SIG-M5 (cell line): ENCODE results near the gene PSKH1.

ENCODE experiments used
- DNase-seq: peaks from one replicate; lab custom pipeline; 2025; lab: John Stamatoyannopoulos, UW

The PSKH1 gene

DNA sequence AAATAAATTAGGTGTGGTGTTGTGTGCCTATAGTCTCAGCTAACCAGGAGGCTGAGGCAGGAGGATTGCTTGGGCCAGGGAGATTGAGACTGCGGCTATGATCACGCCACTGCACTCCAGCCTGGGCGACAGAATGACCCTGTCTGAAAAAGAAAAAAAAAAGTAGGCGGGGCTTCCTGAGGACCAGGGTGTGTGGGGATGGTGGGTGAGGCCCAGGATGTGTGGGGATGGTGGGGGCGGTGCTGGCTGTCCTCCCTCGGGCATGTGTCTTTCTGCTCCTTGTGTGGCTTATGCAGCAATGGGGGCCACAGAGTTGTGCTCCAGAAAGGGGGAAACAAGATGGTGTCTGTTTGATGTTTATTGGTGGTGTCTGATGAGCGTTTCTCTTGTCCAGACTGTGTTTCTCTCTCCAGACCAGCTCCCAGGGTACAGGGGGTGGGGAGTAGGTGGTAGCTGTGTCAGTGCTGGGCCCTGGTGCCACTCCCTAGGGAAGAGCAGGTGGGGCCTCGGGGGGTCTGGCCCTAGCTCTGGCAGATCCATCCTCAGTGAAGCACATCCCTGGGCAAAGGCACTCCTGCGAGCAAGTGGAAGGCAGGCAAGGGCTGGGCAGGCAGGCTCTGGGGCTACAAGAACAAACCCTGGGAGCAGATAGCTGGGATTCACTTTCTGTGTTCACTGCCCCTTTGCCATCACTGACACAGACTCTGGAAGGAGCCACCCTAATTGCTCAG is 48.6 kb downstream of the PSKH1 start:
- no peak for DNase-seq

DNA sequence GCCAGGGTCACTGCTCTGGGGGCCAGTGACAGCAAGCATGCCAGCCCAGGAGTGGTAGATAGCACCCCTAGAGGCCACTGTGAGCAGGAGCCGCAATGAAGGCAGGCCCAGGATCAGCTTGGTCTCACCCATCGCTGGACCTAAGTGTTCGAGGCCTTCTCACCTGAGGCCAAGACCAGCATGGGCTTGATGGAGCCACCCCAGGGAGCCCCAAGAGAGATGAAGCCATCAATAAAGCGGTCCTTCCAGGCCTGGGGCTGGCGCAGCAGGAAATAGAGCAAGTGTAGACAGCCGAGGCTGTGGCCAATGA is 49.1 kb downstream of the PSKH1 start:
- no peak for DNase-seq

DNA sequence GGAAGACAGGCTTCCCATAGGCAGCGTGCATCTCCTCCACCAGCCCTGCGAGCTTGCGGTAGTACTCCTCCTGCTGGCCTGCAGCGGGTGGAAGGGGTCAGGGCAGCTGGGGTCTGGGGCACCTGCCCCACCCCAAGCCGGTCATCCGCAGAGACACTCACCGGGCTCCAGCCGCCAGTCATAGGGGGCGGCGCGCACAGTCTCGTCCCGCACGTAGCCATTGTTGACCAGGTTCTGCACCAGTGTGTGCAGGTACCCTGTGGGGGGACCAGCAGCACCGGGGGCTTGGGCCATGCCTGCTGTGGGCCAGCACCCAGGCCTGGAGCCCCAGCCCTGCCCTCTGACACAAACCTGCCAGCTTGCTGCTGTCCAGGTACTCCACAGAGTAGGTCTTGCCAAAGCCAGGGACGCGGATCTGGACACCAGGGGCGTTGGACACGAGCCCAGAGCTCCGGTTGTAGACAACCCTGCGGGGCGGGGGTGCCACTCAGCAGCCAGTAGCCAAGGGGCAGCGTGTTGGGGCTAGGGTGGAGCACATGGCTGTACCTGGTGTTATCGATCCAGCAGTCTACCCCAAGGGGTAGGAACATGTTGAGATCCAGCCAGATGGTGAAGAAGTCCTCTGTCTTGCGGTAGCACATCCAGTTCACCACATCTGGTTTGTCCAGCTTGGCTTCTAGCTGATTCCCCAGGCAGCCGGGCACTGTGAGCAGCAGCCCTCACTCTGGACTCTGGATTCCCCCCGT is 49.6 kb downstream of the PSKH1 start:
- no peak for DNase-seq

DNA sequence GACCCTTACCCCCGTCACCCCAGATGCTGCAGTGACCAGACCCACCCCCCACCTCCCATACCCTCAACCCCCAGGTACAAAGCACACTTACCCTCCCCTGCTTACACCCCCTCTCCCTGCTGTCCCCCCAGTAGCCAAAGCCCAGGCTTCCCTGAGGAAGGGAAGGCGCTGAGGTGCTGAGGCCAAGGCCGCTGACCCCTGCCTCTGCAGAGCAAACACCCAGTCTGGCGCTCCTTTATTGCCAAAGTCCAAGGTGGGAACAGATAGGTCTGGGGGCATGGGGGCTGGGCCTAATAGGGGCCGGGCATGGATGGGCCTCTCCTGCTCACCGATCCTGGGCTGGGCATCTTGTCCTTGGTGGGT is 50.2 kb downstream of the PSKH1 start:
- no peak for DNase-seq

DNA sequence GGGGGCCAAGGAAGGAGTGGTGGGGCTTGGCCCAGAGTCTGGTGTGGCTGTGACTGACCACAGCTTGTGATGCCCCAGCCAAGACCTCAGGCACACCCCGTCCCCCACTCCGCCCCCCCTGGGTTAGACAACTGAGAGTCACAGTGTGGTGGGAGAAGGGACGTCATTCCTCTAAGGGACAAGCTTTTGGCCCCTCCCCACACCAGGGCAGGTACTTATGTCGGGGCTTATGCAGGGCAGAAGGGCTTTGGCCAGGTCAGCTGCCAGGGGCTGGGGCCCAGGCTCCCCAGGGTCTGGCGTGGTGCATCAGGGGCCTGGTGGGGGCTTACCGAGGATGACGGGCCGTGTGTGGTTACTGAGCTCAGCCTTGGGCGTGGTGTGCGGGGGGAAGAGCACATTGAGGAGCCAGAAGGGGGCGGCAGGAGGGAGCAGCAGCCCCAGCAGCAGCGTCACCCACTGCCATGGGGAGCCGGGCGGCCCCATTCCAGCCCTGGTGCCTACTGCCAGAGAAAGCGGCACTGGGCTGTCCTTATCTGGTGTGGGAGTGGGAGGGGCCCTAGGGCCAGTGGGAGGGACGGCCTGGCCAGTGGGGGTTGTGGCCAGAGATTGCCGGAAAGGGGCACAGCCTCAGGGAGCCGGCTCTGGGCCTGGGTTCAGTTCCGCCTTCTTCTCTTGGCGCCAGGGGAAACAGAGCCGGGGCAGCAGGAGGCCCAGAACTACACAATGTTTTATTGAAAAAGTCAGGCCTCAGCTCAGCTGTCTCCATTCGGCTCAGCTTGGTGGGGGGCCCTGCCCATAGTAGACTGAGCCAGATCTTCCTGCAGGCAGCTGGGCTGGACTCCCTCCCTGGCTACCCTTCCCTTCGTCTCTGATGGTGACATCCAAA is 50.8 kb downstream of the PSKH1 start, which contains the start of gene LCAT:
Gene LCAT (minus strand): TSS at position 502 of the 886 bp plus-strand sequence. CDS start 19 bp downstream, at position 483.
- DNase-seq: no peak

DNA sequence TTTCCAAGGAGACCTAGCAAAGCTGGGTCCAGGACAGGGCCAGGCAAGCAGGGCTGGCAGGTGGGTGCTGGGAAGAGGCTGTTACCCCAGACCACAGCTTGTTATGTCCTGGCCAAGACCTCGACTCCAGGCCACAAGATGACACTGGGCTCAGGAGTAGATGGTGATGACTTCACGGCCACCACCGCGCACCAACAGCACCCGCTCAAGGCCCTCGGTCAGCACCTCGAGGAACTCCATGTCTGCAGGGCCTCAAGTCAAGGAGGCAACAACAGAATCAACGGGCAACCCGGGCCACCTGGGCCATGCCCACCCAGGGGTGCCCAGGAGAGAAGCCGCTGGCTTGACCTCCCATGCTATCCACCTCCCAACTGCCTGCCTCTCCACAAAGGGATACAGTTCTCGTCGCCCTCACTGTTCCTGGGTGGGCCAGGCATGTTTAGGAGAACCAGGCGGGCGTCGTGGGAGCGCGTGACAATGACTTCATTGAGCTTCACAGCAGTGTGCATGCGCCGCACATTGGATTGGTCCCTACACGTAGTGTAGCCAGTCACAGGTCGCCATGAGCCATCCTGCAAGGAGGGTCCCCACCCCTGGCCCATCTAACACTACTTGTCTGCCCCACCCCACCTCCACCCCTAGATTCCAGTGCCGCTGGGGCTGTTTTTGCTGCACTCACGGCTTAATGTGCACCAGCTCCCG is 51.8 kb downstream of the PSKH1 start:
- no peak for DNase-seq

DNA sequence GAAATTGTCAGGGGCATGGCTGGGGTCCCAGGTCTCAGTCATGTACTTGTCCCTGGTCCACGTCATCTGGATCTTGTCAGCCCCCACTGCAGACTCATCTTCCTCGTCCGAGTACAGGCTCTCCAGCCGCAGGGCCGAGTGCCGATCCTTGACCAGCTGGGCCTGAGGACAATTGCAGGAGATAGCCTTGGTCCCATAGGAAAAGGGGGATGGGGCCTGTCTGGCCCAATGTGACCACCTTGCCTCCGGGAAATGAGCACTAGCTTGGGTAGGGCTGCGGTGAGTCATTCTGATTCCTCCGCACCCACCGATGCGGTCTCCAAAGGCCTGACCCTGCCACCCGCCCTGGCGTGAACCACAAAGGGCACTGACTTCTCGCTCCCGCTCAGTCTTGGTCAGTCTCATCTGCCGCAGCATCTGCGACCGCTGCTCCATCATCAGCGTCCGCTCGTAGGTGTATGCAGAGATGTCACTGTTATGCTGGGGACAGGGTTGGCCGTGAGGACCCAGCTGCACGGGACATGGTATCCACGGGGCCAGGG is 52.4 kb downstream of the PSKH1 start:
- DNase-seq: no peak

DNA sequence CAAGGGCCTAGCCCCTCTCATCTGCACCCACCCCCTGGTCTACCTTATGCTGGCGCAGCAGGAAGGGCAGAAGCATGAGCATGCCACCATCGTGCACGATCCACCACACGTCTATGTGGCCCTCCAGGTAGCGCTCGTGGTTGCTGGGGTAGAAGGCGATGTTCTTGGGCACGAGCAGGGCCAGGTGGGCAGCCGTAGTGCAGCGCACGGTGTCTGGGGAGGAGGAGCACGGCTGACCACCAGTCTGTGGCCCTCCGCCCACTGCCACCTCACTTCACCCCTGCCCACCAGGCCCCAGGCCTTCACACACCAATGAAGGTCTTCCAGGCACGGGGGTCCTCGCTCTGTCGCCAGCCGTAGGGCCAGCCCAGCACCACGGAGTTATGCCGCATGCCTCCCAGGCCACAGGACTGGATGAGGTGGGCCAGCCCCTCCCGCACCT is 53.1 kb downstream of the PSKH1 start:
- no peak for DNase-seq

DNA sequence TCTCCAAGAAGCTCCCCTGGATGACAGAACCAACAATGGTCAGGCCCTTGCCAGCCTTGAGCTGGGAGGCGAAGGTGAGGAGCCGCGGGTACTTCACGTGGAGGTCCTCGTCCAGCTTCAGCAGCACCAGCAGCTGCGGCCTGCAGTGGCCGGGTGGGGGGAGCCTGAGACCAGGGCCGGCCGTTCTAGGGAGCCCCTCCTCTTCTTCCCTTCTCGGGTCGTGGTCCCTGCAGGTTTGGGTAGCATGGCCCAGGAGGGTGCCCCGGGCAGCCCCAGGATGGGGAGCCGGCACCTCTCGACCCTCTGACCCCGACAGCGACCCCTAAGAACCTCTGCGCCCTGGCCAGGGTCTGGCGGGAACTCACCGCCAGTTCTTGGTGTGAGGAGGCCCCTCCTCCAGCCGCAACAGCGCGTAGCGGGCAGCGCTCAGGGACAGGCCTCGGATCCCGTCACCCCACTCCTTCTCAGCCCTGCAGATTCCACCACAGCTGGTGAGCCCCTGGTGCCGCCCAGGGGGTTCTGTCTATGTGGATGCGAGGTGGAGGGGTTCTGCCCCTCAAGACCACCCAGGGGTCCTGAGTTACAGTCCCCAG is 54.0 kb downstream of the PSKH1 start:
- DNase-seq: no peak

DNA sequence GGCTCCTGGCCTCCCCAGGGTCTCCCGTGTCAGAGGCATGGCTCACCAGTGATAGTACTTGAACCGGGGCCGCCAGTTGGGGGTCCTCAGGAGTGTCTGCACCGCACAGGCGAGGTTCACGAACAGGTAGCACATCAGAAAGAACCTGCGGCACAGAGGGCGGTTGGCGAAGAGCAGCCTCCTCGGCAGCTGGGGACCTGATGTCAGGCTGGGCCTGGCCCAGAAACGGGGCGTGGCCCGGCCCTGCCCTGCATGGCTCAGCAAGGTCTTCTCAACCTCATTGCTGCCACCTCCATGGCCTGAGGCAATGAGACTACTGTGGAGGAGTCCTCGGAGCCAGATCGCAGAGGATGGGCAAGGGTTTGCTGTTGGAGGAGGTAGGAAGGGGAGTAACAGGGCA is 55.0 kb downstream of the PSKH1 start:
- no peak for DNase-seq

DNA sequence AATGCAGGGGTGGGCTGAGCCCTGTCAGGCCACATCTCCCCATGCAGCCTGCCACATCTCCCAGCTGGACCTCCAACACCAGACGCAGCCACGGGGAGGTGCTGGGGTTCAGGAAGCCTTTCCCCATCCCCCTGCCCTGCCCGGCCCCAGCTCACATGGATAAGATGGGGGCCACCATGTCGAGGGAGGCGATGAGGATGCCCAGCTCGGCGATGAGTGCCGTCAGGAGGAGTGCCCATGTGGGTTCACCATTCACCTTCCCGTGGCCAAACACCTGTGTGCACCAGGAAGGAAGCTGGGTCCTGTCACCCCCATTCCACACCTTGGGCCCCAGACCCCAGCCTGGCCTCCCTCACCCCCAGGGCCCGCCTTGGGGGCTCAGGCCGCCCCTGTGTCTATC is 56.6 kb downstream of the PSKH1 start:
- no peak for DNase-seq

DNA sequence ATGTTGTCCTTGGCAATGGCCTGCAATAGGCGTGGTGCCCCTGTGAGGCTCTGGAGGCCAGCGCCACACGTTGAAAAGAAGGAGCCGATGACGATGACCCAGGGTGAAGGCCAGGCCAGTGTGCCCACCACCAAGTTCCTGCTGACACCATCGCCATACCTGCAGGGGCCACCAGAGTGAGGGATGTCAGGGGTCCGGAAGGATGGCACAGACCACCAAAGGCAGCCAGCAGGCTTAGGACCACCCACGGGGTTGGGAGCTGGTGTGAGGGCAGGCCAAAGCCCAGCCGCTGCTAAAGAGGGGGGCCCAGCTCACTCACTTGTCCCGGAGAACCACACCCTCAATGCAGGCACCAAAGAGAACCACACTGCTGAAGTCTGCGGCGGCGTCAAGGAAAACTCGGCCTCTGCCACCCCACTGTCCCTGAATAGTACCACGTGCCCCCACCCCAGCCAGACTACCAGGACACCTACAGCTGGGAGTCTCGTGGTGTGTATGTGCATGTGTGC is 57.3 kb downstream of the PSKH1 start:
- no peak for DNase-seq

DNA sequence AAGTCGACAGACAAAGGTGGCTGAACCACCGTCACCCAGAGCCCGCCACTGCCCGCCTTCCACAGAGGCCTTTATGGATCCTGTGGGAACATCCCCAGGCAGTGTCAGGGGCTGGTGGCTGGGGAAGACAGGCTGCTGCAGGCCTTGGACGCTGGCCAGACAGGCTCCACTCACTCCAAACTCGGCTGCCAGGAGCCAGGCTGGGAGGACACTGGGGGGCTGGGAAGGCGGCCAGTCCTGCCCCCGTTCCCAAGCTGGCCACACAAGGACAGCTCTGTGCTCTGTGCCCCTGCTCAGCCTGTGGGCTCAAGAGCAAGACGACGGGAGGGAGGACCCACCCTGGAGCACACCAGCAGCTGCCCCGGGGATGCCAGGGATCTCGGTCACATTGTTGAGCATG is 58.4 kb downstream of the PSKH1 start:
- DNase-seq: no peak

DNA sequence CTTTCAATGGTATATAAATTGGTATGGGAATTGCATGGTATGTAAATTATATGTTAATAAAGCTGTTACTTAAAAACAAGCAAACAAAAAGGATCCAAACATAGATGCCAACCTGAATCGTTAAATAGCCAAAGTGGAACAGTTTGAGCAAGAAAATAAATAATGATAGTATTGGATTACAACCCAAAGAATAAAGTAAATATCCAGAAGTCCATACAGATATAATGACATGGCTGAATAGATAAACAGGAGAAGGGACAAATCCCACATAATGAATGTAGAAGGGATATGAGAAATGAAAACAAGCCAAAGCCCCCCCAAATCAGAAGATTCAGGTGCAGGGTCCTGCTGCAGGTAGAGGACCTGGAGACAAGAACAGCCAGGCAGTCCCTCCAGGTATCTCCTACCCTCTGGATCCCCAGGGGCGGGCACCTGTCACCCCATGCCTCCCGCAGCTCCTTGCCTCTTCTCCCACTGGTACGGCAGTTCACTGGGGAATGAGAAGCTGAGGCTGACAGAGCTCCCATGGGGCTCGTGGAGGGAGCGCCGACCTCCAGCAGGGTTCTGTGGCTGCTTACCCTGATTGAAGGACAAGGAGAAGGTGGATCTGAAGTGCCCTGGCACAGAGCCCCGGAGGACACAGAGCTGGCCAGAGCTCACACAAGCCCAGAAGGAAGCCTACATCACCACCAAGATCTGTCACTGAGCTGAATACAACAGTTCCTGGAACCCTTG is 60.8 kb downstream of the PSKH1 start:
- DNase-seq: no peak

DNA sequence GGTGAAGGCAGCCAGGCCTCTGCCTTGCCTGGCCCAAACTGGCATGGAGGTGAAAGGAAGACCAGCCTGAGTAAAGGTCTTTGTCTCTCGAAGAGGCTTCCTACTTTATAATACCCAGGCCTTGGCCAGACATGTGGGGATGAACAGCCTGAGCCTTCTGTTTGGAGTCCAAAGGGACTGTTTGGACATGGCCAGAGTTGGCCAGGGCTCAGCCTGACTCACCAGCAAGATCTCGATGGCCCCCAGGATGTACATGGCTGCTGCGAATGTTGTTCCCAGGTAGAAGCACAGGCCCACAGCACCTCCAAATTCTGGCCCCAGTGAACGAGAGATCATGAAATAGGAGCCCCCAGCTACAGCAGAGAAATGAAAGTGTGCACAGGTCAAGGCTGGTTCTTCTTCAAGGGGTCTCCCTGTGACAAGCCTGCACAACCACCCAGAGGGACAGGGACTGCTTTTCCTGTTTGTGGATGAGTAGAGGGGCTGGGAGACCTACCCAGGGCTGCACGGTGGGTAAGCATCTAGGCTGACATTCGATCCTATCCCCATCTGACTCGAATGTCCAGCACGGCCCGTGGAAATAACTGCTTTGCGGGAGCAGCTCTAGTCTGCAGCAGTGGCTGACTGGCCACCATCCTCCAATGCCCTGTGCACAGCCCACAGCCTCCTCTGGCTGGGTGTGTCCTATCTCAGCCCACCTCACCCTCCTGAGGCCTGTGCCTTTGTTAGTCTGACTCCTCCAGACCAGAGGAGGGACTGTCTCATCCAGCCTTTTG is 61.6 kb downstream of the PSKH1 start:
- no peak for DNase-seq

DNA sequence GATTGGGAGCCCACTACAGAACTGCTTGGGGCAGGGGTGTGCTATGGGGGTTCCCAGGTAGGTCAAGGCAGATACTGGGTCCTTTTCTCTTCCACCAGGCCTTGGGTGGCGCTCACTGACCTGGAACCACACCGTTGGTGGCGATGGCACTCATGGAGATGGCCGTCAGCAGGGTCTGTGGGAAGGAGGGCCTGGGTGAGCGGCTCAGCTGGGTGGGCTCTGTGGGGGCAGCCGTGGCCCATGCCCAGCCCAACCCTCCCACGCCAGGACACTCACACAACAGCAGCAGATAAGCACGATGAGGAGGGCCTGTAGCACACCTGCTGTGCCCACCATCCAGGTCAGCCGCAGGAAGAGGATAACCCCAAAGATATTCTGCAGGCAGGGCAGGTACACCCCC is 64.6 kb downstream of the PSKH1 start:
- no peak for DNase-seq

DNA sequence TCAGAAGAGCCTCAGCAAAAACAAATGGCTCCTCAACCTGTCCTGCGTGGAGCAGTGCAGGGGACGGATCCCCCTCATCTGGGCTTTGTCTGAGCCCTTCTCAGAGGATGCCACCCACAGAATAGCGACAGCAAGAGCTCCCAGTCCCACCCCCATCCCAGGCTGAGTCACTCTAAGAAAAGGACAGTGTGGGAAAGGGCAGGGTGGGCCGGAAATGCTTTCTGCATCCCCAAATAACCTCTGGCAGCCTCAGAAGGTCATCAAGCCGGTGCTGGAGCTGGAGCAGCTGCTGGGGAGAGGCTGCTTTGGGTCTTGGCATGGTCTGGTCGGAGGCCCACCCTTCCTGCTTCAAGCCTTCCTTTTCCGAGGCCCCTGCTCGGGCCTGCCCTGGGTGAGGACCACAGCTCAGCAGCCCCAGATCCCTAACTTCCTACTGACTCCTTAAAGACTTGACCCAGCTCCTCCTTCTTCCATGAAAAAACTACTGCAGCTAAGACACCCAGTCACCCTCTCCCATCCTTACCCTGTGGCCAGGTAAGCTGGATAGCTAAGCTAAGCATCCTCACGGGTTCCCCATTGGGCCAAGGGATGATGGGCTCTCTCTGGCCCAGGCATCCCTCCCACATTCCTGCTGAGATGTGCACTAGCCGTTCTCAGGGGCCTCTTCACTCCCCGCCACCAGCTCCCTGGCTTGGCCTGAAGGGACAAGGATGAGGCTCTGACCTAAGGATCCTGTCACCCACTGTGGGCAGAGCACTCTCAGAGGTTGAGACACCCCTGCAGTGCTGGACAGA is 66.7 kb downstream of the PSKH1 start:
- DNase-seq: no peak

DNA sequence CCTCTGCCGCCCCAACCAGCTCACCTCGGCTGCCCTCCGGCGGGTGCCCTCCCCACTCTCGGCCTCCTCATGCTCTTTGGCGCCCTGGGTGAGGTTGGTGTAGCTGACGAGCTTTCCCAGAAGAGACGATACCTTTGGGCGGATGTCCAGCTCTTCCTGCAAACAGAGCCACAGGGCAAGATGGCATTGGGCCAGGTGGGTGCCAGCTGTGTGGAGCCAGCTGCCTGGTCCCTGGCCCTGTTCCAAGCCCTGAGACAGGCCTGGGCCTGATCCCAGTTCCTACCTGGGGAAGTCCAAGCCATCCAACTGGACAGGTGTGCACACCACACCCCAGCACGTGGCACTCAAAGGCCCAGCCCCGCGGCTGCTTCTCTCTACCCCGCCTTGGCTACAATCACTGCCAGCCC is 68.5 kb downstream of the PSKH1 start:
- DNase-seq: no peak

DNA sequence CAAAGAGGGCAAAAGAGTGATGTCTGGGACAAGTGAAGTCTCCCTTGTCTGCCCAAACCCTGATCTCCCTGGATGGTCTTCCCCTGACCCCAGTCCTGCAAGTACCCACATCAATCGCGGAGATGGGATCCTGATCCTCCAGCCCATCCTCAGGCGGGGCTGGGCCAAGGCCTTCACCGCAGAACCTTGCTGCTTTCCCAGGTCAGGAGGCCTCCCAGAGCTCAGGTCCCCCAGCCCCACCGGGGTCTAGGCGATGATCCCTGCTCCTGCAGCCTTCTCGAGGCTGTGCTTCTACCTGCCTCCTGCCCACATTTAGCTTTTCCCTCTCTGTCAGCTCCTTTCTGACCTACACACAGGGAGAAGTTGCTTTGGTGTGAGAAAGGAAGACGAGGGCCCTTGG is 69.1 kb downstream of the PSKH1 start:
- no peak for DNase-seq
